Inflammatory macrophage treated with lipopolysaccharide for 4 hours (primary cell): ENCODE measurements around the gene MOCOS.
"Not testable (repeated sequence)": the region's sequence is repeated elsewhere in the genome, so short reads cannot be mapped to it uniquely, and the experiment has no call there.

Experiments
- DNase-seq: peaks from one replicate; pipeline ENCODE4 v3.0.0-alpha.2; 2020

MOCOS gene

DNA sequence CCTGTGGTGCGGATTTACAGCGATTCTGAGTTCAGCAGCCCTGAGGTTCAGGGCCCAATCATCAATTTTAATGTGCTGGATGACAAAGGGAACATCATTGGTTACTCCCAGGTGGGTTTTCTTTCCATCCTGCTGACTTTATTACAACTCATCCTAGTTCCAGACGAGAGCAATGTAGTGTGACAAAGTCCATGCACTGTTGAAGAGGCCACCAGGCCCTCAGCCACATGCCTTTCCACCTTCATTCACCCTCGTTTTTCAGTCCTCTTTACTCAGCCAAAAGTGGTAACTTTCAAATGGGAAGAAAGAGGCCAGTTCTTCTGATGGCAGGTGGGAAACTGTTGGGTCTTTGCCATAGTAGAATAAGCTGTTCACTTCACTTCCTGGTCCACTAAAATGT is 17.9 kb downstream of the MOCOS start:
- no peak for DNase-seq

DNA sequence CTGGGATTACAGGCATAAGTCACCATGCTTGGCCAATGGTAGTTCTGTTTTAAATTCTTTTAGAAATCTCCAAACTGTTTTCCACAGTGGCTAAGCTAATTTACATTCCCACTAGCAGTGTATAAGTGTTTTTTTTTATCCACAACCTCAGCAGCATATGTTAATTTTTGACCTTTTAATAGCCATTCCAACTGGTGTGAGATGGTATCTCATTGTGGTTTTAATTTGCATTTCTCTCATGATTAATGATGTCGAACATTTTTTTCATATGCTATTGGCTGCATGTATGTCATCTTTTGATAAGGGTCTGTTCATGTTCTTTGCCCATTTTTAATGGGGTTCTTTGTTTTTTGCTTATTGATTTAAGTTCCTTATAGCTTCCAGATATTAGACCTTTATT is 20.0 kb downstream of the MOCOS start:
- DNase-seq: no peak

DNA sequence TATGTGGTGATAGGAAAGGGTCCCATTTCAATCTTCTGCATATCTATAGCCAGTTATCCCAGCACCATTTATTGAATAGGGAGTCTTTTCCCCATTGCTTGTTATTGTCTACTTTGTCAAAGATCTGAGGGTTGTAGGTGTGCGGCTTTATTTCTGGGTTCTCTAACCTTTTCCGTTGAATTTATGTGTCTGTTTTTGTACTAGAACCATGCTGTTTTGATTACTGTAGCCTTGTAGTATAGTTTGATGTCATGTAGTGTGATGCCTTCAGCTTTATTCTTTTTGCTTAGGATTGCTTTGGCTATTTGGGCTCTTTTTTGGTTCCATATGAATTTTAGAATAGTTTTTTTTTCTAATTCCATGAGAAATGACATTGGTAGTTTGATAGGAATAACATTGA is 20.7 kb downstream of the MOCOS start:
- not testable (repeated sequence) for DNase-seq

DNA sequence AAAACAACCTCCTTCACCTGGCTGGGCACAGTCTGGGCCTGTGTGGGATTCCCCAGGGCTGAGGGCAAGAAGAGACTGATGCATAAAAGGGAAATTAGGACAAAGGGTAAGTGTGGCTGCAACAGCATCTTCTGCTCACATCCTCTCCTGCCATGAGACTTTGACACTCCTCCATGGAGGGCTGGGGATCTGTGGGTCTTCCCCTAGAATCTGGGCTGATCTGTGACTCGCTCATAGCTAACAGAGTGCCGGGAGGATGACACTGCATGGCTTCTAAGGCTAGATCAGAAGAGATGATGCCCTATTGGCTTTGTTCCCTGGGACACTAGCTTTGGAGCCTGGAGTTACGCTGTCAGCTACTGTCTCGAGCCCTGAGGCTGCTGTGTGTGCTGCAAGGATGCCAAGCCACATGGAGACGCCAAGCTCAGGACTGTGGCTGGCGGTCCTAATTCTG is 24.3 kb downstream of the MOCOS start:
- DNase-seq: no peak

DNA sequence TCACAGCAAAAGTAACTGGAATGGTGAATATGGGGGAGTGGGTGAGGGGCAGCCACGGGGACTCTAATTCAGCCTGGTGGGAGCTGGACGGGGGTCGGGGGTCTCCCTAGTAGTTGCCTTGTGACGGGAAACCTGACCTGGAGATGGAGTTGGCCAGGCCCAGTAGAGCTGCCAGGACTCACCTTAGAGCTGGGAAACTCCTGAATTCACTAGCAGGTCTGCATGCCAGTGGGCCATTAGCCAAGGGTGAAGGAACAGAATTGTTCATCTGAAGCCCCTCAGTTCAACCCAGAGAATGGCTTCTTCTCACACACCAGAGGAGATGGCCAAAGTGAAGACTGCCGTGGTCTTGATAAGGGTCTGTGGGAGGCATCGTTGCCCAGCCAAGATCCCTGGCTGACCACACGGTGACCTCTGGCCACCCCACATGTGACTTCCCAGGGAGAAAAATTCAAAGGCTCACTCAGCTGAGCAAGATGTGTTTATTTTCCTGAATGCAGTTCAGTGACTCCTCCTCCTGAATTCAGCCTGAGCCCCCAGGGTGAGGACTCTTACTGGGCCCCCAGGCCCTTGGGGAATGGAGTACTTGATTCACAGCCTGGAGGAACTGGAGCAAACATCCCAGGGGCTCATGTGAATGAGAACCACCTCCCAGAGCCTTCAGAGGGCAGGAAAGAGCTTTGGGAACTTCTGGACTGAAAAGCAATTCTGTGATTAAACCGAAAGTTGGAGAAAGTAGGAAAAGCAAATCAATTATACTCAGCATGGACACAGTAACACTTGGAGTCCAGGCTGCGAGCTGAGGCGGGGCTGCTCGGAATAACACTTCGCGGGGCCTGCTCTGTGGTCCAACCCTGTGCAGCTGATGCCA is 25.2 kb downstream of the MOCOS start:
- DNase-seq: no peak

DNA sequence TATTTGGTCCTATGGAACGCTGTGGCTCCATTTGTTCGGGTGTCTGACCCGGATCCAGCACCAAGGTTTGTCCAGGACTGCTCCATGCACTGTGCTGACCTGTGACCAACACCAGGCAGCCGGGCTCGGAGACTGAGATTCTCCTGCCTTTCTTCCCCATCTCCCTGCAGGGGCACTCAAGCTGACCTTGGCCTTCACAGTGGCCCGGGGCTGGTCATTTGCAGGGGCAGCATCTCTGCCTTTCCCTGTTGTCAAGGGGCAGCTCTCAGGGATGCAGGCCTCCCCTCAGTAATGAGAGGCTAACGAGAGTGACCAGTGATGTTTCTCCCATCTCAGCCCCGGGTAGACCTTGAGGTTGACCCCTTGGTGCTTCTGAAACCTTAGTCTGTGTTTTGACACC is 27.5 kb downstream of the MOCOS start:
- DNase-seq: no peak

DNA sequence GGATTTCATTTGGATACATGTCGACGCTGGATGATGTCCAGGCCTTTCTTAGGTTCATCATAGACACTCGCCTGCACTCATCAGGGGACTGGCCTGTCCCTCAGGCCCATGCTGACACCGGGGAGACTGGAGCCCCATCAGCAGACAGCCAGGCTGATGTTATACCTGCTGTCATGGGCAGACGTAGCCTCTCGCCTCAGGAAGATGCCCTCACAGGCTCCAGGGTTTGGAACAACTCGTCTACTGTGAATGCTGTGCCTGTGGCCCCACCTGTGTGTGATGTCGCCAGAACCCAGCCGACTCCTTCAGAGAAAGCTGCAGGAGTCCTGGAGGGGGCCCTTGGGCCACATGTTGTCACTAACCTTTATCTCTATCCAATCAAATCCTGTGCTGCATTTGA is 28.3 kb downstream of the MOCOS start:
- no peak for DNase-seq

DNA sequence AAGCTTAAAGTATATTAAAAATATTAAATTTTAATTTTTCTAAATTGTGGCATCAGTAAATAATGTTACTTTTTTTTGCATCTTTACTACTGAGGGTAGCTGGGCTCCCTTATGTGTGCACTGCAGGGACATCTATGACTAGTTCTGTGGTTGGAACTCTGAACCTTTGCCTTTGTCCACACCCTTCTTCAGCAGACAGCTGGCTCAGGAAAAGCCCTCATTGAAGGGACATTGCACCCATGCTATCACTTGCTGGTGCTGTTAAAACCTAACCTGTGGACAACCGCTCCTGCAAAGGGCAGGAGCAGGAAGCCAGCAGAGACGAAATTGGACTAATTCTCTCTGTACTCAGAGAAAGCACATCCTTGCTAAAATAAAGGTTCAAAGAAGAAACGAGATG is 30.1 kb downstream of the MOCOS start:
- DNase-seq: no peak

DNA sequence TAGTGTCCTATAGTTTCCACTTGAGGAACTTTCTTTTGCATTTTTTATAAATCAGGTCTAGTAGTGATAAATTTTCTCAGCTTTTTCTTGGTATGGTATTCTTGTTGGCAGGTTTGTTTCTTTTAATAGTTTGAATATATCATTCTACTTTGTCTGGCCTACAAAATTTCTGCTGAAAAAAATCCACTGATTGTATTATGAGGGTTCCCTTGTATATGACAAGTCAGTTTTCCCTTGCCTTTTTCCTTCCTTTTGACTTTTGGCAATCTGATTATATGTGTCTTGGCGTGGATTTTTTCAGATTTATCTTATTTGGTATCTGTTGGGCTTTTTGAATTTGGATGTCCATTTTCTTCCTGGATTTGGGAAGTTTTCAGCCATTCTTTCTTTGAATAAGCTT is 41.9 kb downstream of the MOCOS start:
- no peak for DNase-seq

DNA sequence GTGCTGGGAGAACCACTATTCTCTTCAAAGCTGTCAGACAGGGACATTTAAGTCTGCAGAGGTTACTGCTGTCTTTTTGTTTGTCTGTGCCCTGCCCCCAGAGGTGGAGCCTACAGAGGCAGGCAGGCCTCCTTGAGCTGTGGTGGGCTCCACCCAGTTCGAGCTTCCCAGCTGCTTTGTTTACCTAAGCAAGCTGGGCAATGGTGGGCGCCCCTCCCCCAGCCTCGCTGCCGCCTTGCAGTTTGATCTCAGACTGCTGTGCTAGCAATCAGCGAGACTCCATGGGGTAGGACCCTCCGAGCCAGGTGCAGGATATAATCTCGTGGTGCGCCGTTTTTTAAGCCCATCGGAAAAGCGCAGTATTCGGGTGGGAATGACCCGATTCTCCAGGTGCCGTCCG is 53.2 kb downstream of the MOCOS start:
- DNase-seq: not testable (repeated sequence)

DNA sequence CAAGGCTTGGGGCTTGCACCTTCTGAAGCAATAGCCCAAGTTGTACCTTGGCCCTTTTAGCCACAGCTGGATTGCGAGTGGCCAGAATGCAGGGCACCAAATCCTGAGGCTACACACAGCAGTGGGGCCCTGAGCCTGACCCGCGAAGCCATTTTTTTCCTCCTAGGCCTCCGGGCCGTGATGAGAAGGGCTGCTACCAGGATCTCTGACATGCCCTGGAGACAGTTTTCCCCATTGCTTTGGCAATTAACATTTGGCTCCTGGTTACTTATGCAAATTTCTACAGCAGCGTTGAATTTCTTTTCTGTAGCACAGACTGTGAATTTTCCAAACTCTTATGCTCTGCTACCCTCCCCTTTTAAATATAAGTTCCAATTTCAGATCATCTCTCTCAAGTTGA is 54.5 kb downstream of the MOCOS start:
- no peak for DNase-seq

DNA sequence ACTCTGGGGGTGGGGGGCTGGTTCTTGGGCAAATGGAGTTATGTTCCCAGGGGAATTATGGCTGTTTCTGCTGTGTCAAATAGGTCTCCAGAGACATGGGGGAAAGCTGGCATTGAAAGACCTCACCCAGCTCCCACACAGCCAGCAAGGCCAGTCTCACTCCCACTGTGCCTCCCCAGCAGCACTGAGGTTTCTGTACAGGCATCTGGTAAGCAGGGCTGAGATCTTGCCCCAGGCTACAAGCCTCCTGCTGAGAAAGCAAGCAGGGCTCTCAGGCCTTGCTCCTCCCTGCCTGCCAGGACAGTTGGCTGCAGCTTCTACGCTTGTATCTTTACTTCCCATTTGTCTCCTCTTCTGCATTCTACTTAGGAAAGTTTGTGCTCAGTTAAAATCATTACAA is 59.7 kb downstream of the MOCOS start:
- no peak for DNase-seq

DNA sequence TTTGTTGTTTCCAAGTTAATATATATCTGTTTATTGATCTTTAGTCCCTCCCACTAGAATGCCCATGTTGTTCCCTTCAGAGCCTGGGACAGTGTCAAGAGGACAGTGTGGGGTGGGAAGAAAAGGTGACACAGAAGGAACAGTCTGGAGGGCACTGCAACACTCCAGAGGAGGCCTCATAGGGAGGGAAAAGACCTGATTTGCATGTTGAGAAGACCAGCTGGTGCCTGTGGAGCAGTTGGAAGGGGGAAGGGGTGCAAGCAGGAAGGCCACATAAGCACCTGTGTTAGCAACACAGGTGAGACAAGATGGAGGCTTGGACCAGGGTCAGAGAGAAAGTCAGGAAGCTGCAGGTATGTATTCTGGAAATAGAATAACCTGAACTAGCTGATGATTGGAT is 62.1 kb downstream of the MOCOS start:
- no peak for DNase-seq

DNA sequence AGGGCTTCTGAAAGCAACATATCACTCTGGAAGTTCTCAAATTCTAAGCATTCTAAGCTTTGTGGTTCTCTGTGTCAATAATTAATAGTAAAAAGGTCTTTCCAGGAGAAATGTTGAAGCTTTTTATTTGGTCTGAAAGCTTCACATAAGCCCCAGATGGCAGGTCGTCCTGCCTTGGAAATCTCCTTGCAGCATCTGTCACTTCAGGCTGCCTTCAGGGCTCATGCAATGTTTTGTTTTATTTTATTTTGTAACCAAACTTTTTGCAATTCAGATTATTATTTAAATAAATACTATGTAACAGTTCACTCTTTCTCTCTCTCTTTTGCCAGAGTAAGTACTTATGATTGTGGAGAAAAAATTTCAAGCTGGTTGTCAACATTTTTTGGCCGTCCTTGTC is 63.5 kb downstream of the MOCOS start:
- DNase-seq: no peak

DNA sequence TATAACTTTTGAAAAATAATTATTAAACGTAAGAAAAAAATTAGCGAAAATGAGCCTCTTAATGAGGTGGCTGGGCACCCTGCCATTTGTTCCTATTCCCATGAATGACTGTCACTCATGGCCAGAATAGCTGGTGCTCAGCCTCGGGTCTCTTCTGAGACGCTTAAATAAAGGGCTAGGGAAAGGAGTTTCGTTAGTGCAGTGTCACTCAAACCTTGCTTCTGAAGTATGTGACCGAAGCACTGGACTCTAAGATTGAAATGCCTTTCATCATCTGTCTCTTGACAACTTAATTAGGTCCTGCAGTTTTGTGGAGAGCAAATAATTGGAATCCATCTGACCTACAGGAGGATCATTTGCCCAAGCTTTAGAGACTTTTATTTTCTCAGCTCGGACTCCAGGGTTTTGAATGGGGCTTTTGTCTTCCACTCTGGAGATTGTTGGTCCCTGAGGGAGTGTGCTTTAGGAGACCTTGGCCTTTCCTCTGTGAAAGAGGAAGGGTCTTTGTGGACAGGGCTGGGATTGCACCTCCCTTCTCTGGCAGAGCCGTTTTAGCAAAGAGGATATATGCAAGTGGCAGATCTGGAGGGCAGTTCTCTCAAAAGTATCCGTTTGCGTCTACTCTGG is 67.9 kb downstream of the MOCOS start:
- no peak for DNase-seq

DNA sequence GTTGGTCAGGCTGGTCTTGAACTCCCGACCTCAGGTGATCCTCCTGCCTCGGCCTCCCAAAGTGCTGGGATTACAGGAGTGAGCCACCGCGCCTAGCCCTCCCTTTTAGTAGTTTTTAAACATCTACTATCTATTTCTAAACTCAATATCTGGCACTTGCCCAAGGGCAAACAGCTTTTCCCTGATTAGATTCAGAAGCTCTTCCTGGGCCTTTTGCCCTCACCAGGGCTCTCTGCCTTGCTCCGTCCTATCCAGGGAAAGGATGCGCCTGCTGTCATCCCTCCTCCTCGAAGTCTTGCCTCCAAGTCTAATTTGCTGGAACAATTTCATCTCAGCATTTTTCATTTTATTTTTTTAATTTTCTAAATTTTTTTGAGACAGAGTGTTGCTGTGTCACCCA is 68.8 kb downstream of the MOCOS start:
- no peak for DNase-seq

DNA sequence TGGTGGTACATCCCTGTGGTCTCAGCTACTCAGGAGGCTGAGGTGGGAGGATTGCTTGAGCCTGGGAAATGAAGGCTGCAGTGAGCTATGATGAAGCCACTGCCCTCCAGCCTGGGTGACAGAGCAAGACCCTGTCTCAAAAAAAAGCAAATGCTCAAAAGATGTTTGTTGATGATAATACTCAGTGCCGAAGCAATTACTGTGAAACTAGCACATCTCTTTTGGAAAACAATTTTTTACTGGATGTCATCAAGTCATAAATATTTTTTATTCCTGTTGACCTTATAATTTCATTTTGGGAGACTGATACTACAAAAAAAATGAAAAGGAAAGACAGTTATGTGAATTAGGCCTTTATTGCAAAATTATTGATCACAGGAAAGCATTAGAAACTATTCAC is 75.7 kb downstream of the MOCOS start:
- no peak for DNase-seq

DNA sequence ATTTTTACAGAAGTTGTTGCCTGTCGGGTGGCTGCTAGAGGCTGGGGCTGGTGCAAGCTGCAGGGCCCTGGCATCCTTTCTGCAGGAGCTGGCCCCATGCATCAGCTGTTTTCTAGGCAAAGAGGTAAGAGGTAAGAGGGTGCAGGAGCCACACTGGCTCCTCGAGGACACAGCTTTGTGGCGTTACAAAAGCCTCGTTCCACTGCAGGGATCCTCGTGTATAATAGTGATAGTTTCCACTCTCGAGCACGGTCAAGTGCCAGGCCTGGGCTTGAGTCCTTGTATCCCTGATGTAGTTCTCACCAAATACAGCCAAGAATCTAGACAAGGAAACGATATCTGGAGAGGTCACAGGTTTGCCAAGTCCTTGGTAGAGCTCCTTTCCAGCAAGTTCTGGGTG is 77.0 kb downstream of the MOCOS start:
- DNase-seq: no peak

DNA sequence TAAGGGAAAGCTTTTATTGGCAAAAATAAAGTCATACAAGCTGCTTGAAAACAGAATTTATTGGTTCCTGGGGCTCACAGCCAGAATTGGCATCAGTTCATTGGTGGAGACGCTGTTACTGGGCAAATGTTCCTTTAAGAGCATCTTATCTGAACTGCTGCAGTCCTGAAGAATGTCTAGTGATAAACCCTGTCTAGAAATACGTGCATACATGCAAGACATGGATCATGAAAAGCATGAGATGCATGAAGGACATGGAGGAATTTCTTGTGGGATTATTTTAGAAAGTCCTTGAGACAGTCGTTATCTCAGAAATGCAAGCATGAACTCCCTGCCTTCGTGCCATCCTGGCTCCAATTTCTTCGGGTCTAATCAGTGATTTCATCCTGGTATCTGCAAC is 77.7 kb downstream of the MOCOS start:
- DNase-seq: no peak

DNA sequence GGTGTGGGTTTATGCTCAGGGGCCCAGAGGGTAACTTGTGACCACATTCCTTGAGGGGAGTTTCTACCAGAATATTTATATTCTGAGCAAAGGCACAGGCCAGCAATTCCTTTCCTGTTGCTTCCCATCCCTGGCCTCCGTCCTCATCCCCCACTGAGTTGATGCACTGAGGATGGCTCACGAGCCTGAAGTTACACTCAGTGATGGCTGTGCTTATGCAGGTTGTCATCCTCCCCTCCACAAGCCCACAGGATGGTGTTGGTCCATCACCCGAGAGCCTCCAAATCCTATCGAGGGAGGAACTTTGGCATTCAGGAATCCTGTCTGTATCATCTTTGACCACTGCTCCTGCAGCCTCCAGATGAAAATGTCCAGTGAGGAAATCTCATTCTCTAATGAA is 81.9 kb downstream of the MOCOS start:
- DNase-seq: no peak

DNA sequence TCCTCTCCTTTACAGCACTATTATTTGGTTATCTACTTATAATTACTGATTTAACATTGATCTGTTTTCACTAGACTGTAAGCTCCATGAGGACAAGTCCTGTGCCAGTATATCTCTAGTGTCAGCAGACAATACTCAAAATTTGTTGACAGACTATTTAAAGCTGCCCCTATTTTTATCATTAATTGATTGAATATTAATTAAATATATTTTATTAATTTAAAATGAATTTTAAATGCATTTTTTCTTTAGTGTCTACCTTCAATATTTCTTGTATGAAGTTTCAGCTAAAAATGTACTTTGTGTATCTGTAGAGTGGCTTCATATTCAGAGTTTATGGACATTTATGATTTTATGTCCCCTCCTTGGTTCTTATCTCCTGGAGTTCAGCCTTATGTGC is 83.9 kb downstream of the MOCOS start:
- no peak for DNase-seq

DNA sequence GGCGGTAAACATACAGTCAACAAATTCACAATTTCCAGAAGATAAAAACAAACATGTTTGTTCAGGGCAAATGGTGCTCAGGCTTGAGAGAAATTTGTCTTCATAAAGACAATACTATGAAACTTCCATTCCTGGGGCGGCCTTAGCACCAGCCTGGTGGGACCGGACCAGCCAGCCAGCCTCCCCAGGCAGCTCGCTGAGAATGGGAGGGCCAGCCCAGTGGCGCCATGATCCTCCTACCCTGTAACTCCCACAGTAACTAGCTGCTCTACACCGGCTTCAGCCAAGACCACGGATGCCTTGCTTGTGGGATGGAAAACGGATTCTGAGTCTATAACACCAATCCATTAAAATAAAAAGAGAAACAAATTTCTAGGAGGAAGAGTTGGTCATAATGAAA is 86.0 kb downstream of the MOCOS start:
- DNase-seq: no peak

DNA sequence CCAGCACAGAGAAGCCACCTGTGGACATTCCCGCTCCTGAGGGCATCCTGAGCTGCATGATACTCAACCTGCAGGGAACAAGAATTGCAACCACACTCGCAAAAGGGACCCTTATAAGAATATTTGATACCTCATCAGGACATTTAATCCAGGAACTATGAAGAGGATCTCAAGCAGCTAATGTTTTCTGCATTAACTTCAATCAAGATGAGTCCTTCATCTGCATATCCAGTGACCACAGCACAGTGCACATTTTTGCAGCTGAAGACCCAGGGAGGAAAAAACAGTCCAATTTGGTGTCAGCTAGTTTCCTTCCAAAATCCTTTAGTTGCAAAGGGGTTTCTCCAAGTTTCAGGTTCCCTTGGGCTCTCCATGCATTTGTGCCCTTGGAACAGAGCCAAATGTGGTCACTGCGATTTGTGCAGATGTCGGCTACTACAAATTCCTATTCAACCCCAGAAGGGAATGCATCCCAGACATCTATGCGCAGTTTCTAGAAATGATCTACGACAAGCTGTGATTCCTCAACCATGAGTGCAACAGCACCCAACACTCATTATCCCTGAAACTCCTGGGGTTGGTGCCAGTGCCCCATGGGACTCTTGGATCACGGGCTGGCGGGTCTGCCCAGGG is 86.9 kb downstream of the MOCOS start:
- DNase-seq: no peak

DNA sequence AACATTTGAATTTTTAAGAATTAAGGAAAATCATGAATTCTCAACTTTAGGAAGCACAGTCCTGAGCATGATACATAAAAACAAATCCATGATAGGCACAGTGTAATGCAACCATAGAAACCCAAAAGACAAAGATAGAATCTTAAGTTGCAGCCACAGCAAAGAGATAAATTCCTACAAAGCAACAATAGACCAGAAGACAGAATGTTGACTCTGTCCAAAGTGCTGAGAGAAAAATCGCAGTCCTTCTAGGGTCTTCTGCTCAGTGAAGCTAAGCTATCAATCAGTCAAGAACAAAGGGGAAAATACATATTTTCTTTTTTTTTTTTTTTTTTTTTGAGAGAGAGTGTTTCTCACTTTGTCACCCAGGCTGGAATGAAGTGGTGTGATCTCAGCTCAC is 88.3 kb downstream of the MOCOS start:
- no peak for DNase-seq
